Activated CD4-positive, CD25-positive, alpha-beta regulatory T cell treated with anti-CD3 and anti-CD28 coated beads, Interleukin-2, amount 50 U/mL, for 24 hours (primary cell): Measurements from ENCODE around the gene CTNS.

Source experiments
- ATAC-seq, 2 donors: fragments of 150-1000 bp; cut with Tn5 transposase; one replicate each; pipeline ENCODE4 v1.10.0; 2021; ENCODE audit warnings: mild to moderate bottlenecking in 1 of 2, moderate library complexity in 1 of 2

The CTNS gene

DNA sequence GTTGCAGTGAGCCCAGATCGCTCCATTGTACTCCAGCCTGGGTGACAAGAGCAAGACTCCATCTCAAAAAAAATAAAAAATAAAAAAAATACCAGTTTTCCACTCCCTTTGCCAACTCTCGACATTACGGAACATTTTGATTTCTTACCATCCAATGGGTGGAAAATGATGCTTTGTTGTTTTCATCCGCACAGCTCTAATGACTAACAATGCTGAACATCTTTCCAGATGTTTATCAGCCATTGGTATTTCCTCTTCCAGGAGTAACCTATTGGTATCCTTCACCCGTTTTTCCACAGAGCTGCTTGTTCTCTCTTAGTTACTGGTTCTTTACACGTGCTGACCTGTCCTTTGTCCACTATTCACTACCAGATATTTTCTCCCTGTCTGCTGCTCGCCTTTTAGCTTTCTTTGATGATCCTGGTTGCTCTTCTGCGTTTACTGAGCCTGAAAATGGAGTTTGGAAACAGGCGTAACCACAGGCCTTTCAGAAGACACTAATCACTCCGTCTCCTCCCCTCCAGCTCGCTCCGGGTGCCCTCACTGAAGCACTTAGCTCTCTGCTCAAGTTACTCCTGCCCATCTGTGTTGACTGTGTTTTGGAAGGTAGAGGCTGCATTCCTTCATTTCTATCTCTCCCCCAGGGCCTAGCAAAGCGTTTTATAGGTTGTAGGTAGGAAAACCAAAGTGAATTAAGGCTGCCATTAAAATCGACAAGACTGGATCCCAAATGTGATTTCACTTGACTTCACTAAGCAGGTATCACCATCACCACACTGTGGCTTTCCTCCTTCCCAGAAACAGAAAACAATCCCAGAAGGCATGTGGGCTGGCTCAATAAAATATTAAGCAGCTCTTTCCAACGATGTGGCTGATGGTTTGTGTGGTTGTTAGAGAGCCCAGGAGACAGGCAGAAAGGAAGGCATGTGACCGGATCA lies 9.5 kb upstream of the CTNS start:
- ATAC-seq, result no peak

DNA sequence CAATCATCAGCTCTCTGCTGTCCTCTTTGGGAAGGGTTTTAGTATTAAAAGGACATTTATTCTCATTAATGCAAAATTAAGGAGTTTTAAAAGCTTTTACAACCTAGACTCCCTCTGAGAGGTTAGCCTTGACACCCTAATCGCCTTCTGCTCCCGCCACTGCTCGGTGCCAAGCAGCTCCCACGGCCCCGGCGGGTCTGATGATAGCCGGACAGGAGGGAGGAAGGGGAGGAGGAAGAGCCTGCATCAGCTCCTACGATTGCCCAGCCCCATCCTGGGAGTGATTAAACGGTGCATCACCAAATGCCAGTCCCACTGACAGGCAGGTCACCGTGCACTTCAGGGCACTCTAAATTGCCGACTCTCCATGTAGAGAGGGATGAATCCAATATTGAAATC lies 8.8 kb upstream of the CTNS start:
- ATAC-seq, result no peak

DNA sequence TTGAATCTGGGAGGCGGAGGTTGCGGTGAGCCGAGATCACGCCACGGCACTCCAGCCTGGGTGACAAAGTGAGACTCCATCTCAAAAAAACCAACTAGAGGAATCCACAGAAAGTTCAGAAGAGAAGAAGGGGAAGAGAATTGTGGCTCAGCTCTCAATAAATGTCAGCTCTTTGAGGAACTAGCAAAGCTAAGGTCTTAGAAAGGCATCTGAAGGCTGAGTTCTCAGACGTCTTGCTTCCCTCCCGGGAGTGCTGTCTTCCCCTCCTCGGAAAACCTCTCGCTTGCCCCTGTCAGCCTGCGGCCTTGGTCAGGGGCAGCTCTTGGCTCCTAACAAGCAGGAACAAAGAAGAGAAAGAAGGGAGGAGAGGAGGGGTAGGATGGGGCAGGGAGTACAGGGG lies 5.8 kb upstream of the CTNS start:
- no peak for ATAC-seq

DNA sequence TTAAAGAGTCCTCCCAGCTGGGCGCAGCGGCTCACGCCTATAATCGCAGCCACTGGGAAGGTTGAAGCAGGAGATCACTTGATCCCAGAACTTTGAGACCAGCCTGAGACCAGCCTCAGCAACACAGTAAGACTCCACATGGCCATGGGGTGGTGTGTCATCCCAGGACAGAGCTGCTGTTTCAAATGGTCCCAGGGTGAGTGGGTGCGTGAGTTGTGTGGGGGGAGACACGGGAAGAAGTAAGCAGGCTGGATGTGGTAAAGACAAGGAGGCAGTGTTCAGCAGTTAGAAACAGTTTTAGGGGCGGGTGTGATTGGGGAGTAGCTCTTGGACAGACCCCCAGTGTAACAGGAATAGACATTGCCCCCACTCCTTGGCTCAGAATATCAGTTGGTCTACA lies 4.3 kb upstream of the CTNS start:
- no peak for ATAC-seq

DNA sequence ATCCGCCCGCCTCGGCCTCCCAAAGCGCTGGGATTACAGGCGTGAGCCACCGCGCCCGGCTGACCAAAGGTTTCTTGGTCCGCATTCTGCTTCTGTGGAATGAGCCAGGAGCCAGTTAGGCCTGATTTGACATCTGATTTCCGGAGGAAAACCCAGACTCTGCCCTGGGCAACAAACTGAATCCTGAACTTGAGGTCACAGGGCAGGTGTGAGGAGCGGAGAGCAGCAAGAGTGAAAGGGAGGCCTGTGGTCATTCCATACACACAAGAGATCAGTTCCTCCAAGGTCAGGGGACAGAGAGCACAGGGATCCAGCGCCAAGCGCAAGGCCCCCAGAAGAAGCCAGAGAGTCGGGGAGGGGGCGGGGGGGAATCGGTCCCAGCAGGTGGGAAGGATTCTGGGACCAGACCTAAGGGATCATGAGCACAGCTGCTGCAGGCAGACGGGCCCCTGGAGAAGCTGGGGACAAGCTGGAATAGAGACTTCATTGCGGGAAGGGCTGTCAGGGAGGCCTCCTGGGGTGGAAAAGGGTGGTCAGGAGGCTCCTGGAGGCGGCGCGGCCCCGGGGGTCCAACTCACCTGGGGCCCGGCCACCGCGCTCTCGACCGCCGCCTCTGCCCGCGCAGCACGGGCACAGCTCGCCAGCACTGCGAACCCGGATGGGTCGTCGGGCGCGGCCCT lies 946 bp upstream of the CTNS start:
- ATAC-seq, result peak in 1 of 2 donors; percentile 15

DNA sequence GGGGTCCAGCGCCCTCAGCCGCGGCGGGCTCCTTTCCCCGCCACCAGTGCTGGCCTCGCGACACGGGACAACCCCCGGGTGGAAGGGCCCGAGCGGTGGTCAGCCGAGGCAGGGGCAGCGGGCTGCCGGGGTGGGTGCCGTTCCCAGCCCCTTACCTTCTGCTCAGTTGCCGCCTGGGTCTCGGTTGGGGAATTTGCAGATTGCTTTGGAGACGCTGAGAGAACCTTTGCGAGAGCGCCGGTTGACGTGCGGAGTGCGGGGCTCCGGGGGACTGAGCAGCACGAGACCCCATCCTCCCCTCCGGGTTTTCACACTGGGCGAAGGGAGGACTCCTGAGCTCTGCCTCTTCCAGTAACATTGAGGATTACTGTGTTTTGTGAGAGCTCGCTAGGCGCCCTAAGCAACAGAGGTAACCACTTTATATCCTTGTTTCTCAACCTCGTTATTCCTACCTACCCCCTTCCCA lies 381 bp downstream of the CTNS start:
- ATAC-seq, result no peak

DNA sequence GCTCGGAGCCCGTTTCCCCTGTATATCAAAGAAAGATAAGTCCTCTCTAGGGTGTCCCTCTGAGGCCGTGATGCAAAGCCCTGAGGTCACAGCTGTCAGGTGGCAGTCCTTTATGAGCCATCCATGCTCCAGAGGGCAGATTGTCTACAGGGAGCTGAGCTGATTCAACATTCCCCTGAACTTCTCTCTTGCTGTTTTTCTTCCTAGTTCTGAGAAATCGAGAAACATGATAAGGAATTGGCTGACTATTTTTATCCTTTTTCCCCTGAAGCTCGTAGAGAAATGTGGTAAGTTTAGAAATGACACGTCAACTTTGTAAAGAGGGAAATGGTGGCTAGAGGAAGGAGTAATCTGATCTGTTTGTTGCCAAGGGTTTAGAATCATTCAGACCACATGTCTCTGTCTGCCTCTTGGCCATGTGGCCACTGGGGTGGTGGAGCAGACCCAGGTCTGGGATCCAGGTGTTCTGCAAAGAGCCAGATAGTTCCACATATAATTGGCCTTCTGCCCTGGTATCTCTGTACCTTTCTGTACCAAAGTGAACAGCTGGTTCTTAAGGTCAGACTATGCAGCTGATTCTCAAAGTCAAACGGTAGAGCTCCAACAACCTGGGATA lies 3.5 kb downstream of the CTNS start:
- ATAC-seq, result peak; percentile 15 to 25

DNA sequence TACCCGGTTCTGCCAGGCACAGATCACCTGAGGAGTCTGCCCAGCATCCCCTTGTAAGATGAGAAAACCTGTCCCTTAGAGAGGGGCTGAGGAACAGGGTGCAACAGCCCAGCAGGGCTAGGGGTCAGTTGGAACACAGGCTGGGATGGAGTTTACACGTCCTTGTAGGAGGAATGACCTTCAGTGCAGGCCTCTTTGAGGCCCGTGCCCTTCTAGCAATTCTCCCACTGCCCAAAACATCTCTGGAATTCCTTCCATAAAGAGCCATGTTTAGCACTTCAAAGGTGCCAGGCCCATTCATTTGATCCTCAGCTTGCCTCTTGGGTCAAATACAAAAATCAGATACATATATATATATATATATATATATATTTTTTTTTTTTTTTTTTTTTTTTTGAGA lies 4.5 kb downstream of the CTNS start:
- no peak for ATAC-seq

DNA sequence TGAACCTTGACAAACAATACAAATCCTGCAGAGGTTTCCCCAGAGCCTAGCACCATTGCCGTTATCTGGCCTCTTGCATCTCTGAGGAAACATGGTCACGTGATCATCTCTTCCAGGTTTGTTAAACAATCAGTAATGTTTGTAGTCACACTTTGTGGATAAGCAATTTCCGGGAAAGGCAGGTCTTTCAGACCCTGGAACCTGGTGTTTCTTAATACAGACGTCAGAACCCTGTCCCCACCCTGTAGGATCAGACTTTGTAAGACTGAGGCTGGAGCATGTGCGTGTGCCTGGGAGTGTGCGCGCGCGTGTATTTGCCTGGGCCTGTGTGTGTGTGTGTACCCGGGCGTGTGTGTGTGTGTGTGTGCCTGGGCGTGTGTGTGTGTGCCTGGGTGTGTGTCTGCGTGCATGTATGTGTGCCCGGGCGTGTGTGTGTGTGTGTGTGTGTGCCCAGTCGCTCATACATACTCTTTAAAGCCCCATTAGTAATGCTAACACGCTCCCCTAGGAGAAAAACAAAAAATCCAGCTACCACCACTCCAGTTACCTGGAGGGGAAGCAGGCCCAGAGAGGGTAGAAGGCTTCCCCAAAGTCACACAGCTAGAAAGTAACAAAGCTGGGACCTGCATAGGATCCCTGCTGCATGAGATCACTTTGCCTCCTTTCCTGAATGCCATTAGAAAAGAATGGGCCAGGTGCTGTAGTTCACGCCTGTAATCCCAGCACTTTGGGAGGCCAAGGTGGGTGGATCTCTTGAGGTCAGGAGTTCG lies 5.3 kb downstream of the CTNS start:
- no peak for ATAC-seq

DNA sequence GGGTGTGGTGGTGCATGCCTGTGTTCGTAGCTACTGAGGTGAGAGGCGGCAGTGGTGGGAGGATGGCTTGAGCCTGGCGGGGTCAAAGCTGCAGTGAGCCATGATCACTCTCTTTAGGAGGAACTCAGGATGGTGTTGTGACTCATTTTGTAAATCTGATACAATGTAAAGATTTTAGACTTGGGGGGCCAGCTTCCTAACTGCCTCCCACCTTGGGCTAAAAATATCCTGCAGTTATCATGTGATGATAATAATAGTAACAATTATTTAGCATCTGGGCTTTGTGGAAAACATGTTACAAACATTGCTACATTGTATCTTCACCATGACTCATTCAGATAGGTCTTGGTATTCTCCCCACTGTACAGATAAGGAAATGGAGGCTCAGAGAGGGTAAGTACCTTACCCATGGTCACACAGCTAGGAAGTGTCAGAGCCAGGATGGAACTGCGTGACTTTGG lies 7.4 kb downstream of the CTNS start:
- peak; percentile 36 to 54 for ATAC-seq

DNA sequence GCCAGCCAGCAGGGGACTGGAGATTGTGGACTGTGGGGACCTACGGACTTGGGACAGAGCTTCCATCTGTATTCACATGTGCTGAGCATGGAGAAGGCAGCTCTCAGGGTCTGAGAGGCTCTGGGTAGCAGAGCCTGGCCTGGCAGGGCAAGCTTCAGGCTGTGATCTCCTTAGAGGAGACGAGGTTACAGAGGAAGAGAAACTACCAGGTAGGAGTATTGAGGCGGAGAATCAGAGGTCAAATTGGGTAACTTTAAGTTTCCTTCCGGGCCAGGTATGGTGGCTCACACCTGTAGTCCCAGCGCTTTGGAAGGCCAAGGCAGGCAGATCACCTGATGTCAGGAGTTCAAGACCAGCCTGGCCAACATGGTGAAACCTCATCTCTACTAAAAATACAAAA lies 8.8 kb downstream of the CTNS start:
- no peak for ATAC-seq

DNA sequence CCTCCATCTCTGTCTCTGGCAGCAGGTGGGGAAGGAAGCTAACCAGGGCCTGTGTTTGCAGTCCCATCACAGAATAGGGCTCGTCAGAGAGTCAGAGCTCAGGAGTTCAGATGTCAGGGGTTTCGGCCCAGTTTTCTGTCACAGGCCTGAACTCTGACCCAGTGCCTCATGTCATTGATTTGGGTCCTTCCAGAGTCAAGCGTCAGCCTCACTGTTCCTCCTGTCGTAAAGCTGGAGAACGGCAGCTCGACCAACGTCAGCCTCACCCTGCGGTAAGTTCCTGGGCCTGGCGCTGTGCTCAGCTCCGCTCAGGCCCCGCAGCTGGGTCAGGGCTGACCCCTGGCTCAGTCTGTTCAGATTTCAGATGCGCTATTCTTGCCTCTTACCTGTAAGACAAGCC lies 10.7 kb downstream of the CTNS start:
- no peak for ATAC-seq

DNA sequence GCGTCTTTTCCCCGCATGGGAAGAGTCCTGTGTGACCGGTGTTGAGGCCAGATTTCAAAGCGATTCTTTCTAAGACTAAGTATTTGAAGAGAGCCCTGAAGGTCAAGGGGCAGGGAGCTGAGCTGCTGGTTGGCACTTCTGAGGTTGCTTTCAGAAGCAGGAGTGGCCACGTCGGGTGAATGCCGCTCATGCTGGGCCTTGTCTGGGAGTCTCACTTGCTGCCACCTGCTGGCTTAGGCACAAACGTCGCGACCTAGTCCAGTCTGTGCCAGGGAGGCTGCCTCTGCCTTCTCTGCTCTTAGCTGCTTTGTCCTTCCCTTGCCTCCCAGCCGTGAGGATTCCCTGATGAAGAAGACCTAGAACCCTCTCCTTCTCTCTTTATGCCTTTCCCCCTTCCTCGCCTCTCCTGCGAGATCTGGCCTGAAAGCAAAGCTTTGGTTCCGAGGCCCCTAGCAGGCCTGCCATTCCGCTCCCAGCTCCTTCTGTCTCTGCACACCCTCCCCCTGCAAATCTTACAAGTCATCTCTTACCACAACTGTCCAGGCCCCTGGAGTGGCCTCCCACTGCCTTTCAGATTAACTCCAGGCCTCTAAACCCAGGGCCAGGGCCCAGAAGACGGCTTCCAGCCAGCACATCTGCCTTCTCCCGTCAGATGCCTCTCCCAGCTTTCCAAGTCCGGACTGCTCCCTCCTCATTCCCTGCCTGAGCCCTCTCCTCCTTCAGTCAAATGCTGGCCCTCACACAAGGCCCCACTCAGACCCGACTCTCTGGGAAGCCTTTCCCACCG lies 11.4 kb downstream of the CTNS start:
- ATAC-seq, result peak; percentile 62 to 63

DNA sequence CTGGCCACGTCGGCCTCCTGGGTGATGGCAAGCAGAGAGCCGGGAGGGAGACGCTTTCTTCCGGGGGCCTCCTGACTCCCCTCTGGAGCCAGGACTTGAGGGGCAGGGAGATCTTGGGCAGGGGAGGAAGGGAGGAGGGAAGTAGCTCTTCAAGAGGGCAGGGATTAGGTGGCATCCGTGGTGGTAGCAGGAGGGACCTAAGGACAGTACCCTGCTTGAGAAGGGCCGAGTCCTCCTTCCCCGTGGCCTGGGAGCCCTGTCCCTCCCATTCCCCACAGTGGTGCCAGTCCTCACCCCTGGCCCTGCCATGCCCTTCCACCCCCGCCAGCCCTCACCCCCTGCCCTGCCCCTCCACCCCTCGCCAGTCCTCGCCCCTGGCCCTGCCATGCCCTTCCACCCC lies 19.2 kb downstream of the CTNS start:
- ATAC-seq, result no peak

DNA sequence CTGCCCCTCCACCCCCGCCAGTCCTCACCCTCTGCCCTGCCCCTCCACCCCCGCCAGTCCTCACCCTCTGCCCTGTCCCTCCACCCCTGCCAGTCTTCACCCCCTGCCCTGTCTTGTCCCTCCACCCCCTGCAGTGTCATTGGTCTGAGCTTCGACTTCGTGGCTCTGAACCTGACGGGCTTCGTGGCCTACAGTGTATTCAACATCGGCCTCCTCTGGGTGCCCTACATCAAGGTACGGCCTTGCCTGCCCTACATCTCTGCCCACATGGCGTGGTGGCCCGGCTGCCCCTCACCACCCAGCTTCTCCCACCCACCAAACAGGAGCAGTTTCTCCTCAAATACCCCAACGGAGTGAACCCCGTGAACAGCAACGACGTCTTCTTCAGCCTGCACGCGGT lies 19.8 kb downstream of the CTNS start:
- no peak for ATAC-seq

DNA sequence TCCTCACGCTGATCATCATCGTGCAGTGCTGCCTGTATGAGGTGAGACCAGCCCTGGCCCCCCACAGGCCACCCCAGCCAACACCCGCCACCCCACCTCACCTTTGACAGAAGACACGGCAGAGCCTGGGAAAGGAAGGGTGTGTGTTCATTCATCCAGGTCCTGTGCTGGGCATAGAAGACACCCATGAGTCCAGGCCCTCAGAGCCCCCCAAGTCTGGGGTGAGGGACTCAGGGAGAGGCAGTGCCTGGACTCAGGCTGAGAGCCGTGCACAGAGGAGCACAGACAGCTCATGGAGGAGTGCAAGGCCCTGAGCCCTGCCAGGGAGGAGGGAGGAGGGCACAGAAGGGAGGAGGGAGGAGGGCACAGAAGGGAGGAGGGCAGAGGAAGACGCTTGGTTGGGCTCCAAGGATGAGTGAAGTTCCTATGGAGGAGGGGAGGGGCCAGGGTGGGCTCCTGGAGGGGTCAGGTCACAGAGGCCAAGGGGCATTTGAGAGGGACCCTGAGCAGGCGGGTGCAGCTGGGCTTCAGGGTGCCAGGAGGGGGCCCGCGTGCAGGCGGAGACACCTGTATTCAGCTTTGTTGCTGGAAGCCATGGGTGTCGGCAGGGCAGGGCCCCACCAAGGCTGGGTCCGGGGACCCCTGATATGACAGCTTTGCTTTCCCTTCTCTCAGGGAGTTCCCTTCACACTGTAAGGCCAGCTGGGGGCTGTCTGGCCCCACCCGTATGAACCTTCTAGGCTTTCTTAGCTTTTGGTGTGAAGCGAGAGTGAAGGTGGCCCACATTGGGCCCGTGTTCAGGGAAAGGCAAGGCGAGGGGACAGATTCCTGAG lies 20.4 kb downstream of the CTNS start:
- ATAC-seq, result peak in 1 of 2 donors; percentile 9

DNA sequence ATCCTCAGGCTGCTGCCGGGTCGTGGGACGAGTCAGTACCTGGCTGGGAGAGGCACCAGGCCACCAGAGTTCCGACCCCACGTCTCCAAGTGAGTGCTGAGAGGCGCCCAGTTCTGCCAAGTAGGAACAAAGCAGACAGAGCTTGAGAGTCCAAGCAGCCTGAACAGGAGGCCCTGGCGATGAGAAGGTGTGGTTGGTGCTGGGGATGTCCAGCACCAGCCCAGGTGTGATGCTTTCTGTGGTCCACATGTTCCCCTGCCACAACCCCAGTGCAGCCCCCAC lies 21.0 kb downstream of the CTNS start:
- no peak for ATAC-seq

DNA sequence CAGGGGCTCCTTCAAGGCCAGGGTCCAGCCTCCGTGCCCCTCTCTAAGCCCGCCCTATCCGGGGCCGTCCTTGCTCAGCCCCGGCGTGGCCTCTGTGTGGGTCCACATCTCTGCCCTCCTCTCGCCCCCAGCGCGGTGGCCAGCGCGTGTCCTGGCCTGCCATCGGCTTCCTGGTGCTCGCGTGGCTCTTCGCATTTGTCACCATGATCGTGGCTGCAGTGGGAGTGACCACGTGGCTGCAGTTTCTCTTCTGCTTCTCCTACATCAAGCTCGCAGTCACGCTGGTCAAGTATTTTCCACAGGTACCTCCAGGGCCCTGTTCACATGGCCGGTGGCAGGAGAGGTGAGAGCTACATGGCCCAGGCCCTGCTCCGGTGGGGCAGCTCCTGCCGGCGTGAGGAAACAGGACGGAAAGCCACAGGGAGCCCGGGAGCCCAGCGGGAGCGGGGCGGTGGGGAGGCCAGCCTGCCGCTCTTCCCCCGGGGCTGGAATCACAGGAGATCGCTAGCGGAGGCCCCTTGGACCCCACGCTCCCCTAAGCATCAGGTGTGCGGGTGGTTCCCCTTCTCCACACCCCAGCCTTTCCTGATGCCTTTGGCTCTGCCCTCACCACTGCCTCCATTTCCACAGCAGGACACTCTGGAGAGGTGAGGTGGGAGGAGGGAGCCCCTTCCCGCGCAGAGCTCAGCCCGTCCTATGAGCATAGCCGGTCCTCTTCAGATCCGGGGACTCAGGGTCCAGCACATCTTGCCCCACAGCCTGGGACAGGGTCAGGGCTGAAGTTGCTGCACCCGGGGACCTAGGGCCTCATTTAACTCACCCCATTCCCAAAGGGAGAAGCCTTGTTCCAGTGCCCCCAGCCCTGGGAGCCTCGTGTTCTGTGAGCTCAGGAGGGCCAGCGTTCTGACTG lies 21.6 kb downstream of the CTNS start:
- no peak for ATAC-seq

DNA sequence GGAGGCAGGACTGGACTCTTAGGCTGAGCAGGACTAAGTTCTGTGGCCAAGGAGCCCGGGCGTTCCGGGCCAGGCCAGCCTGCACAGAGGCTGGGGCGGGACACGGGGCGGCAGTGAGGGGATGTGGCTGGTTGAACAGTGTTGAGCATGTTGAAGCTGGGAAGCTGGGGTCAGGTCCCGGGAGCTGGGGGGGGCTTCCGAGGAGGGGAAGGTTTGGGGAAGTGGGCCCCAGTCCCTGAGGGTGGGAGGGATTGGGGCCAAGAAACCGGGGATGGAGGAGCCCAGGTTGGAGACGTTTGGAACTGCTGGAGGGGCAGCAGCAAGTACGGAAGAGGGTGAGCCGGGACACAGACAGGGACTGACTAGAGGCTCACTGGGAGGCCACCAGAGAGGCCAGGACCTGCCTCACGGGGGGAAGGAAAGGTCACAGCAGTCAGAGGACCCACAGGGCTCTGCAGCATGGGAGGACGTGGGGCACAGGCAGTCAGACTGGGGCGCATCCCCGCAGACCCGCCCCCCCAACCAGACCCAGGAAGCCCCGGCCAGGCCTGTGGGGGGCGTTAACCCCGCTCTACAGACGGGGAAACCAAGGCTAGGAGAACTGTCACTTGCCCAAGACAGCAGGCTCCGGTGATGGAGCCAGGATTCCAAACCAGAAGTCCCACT lies 22.4 kb downstream of the CTNS start:
- ATAC-seq, result no peak
